GM19455 (cell line): ENCODE results near the gene TRMT5.
A peak's percentile ranks its signal among the peaks of the same experiment; 100 is the strongest.

ENCODE experiments used
- ATAC-seq: cut with Tn5 transposase; IDR thresholded peaks from one replicate; pipeline ENCODE4 v1.9.1; 2021; ENCODE audit not compliant: unreplicated experiment

The TRMT5 gene

DNA sequence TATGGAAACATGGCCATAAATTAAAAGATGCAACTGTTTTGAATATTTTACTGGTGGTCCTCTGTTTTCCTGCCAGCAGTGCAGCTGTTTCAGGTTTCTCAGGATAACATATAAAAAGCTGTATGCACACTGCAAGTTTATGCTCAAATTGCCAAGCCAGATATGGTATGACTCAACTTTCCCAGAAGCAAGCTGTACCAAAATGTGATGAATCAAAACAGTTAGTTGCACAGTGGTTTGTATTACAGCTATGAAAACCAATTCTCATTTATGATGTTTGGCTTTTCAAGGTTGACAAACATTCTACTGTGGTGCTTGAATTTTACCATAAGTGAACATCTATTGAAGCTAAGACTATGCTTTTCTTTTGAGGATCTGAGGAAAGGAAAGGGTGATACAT, 15.5 kb downstream of the TRMT5 start:
- ATAC-seq = no peak

DNA sequence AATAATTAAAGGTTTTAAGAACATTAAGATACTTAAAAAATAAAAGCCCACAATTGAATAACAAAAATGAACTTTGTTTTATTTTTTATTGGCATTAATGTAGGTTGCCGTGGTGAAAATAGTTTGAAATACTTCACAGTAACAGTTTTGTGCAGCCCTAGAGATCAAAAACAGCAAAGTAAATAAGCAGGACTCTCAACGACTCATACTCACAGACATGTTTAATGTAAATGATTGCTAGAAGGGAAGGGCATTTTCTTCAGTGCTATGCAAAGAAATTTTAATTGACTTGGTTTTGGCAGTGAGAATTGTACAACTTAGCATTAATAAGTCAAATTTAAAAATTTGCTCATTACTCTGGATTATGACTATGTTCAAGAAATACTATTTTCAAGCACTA, 16.0 kb downstream of the TRMT5 start:
- no peak for ATAC-seq

DNA sequence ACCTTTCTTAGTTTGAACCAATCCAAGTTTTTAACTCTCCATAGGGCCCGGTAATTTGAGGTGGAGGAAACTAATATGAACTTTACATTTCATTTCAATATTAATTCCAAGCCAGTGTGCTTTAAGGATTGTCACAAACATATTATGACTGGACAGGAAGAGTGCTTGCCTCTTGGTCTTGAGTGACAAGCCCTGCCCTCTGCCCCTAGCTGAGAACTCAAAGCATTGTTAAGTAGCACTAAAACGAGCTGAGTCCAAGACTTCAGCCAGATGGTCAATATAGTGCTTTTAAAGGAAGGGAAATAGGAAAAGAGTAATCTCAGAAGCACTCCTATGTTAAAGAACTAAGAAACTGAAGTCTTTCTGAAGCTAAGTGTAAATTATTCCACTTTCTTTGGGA, 17.1 kb downstream of the TRMT5 start:
- ATAC-seq = no peak

DNA sequence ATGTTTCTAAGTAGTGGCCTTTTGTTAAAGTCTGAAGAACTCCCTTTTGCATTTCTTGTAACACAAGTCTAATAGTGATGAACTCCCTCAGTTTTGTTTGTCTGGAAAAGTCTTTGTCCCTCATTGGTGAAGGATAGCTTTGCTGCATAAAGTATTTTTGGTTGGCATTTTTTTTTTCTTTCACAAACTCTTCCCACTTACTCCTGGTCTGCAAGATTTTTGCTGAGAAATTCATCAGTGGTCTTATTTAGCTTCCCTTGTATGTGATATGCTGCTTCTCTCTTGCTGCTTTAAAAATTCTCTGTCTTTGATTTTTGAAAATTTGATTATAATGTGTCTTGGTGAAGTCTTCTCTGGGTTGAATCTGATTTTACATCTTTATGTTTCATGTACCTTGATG, 22.7 kb downstream of the TRMT5 start:
- ATAC-seq = no peak

DNA sequence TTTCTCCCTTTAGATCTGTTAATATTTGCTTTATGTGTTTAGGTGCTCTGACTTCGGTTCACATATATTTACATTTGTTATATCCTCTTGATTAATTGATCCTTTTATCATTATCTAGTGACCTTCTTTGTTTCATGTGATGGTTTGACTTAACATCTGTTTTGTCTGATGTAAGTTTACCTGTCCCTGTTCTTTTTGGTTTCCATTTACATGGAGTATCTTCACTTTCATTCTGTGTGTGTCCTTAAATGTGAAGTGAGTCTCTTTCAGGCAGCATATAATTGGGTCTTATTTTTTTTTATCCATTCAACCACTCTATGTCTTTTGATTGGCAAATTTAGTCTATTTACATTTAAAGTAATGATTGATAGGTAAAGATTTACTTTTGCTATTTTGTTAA, 24.2 kb downstream of the TRMT5 start:
- no peak for ATAC-seq

DNA sequence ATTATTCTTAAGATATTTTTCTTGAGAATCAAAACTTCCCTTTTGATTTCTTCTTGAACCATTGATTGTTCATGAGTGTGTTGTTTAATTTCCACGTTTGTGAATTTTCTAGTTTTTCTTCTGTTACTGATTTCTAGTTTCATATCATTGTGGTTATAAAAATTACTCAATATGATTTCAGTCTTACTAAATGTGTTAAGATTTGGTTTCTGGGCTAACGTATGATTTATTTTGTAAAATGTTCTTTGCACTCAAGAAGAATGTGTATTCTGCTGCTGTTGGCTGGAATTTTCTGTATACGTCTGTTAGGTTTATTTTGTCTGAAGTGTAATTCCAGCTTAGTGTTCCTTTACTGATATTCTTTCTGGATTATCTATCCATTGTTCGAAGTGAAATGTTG, 24.7 kb downstream of the TRMT5 start:
- ATAC-seq = no peak

DNA sequence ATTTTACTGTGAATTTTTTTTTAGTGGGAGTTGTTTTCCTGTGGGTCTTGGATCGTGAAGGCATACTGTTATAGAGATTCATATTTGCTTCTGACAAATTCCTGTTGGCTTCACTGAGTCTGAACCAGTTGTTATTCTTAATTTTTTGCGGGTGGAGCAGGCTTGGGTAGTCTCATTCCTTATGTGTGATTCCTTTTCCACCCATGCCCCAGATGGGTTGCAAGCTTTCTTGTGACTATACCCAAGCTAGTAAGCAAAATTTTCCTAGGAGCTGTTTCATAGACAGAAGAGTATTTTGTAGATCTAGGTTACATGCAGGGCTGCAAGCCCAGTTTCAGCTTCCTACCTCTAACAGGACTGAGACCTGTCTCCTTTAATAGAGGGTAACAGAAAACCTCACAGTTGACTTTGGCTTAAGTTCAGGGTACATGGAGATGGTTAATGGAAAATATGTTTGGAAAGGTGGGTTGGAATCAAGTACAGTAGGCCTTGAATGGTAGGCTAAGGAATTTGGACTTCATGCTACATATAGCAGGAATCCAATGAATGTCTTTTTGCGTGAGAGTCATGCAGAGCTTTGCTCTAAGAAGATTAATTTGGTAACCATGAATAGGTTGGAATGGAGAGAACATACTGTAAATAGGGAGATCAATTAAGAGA, 29.0 kb downstream of the TRMT5 start:
- no peak for ATAC-seq

DNA sequence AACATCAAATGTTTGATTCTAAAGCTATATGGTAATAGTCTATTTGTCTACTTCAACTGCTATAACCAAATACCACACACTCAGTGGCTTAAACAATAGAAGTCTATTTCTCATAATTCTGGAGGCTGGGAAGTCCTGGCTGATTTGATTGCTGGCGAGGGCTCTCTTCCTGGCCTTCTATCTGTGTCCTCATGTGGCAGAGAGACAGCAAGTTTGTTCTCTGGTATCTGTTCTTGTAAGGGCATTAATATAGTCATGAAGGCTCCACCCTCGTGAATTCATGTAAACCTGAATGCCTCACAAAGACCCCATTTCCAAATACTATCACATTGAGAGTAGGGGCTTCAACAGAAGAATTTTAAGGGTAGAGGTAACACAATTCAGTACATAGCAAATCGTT, 34.1 kb downstream of the TRMT5 start:
- no peak for ATAC-seq

DNA sequence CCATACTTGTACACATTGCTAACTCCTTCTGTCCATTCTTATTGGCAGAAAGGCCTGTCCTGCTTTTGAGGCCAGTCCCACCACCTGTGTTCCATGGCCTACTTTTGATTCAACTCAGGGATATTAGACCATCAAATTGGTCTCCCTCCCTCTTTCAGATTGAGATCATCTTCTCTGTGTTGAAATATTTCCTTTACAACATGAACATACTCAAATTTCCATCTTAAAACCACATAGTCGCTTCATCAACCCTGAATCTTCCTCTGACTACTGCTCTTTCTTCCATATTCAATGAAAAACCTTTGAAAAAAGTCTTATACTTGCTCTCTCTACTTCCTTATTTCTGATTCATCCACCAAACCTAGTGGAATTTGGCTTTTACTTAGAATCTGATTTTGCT, 34.9 kb downstream of the TRMT5 start:
- no peak for ATAC-seq

DNA sequence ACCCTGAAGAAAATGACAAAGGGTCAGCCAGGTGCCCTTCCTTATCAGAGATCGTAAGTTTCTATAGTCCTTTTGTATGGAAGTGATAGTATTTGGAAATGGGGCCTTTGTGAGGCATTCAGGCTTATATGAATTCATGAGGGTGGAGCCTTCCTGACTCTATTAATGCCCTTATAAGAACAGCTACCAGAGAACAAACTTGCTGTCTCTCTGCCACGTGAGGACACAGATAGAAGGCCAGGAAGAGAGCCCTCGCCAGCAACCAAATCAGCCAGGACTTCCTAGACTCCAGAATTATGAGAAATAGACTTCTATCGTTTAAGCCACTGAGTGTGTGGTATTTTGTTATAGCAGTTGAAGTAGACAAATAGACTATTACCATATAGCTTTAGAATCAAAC, 36.7 kb downstream of the TRMT5 start:
- ATAC-seq = no peak

DNA sequence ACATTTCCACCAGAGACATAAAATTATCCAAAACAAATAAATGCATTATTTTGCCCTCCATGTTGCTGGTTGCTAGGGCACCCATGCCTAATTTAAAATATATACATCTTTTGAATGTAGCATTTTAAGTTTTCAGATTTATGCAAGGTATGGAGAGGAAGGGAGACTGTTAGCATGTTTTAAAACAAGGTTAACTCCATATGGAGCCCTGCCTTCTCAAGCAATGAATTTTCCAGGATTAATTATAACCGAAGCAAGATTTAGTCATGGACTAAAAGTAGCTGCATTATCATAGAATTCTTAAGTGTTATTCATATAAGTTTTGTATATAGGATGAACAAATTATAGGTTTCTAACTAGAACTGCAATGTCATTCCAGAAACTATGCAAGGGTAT, 37.2 kb downstream of the TRMT5 start:
- no peak for ATAC-seq

DNA sequence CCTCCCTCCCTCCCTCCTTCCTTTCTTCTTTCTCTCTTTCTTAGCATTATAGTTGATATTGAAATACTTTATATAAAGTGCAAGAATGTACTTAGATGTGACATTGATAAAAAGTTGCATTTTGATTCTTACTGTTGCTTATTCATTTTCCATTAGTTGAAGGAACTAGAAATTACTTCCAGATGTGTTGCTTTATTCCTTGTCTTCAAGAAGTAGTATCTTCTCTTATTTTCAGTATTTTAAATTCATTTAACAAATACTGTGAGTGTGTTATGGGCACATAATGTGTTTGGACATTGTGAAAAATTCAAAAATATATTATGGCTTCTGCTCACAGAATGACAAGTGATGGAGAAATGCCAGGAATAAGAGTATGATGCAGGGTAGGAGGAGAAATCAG, 45.6 kb downstream of the TRMT5 start:
- no peak for ATAC-seq

DNA sequence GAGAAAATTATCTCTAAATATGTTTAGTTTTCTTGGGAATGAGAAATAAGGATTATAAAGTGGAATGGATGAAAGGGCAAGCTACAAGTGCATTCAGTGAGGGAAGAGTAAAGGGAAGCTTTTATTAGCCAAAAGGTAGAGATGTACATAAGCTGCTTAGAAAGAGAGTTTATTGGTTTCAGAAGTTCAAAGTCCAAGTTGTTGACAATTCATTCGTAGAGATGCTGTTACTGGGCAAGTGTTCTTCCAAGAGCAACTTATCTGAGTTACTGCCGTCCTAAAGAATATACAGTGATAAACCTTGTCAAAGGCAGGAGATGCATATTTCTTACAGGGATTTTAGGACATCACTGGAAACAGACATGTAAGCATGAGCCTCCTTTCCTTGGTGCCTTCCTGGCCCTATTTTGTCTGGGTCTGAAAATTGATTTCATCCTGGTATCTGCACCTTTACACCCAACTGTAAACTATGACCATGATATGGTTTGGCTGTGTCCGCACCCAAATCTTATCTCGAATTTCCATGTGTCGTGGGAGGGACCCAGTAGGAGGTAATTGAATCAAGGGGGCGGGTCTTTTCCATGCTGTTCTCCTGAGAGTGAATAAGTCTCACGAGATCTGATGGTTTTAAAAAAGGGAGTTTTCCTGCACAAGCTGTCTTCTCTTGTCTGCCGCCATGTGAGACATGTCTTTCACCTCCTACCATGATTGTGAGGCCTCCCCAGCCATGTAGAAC, 46.8 kb downstream of the TRMT5 start:
- ATAC-seq = no peak

DNA sequence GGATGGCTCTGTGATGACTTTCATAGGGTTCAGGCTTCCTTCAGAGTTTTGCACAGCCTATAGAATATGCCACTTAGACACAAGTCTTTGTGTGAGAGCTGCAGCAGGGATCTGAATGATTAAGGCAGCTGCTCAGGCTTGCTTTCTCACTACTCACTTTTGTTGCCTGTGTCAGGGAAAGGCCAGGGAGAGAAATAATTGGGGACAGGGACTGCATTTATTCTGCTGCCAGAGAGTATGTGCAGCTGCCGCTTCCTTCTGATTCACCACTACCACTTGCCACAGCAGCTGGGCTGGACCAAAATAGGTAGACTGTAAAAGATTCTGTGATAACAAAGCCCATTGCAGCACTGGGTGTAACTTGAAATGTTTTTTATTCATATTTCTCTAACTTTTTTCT, 49.7 kb downstream of the TRMT5 start:
- ATAC-seq = no peak

DNA sequence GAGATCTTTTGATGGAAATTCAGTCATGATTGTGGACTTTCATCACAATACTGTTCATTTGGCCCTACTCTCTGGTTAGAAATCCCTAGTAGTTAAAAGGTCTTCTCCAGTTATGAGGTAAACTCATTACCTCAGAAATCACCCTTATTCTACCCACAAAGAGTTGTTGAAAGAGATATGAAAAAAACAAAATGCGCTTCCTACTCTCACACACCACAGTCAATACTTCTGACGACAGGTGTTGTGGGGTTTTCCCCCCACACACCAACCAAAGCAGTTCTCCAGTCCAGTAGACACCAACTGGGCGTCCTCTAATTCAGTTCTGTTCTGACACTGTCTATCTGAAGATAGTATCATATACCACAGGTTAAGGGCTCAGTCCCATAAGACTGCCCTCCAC, 54.9 kb downstream of the TRMT5 start:
- peak; percentile 95 for ATAC-seq

DNA sequence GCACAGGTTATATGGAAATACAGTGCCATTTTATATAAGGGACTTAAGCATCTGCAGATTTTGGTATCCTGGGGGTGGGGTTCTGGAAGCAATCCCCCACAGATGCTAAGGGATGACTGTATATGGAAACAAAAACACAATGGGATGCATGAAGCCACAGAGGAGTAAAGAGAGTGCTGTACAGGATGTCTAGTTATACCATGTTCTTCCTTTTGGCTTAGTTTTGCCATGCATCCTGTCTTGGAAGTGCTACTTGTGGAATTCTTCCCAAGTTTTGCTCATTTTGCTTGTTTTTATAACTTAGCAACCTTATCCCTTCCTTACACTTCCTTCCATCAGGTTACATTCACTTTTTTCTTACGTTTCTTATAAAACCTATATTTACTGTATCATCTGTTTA, 55.6 kb downstream of the TRMT5 start:
- no peak for ATAC-seq

DNA sequence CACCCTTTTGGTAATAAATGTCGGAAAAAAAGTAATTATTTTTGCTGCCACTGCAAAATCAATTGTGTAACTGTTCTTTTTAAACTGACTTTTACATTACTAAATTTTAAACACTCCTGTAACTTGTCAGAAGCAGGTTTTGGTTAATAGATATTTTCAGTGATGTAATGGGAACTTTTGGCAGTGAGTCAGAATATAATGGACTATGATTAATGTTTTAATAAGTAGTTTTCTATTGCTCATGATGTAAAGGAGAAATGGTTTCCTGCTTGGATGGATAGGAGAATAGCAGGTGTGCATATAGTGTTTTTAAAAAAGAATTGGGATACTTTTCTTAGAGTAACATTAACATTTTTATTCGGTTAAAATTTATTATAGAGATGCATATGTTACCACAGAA, 58.8 kb downstream of the TRMT5 start:
- ATAC-seq = no peak
